ENCODE measurements around the gene DAB2IP. TPM values are rescaled to one million over a fixed set of nuclear protein-coding genes. Genes with fewer than 3 reads are reported as not detected.
"Not testable (repeated sequence)": the region's sequence is repeated elsewhere in the genome, so short reads cannot be mapped to it uniquely, and the experiment has no call there.

The DAB2IP gene
- total and polyA plus RNA-seq, 8 donors = 17.5 to 303 (median 45.6) TPM

DNA sequence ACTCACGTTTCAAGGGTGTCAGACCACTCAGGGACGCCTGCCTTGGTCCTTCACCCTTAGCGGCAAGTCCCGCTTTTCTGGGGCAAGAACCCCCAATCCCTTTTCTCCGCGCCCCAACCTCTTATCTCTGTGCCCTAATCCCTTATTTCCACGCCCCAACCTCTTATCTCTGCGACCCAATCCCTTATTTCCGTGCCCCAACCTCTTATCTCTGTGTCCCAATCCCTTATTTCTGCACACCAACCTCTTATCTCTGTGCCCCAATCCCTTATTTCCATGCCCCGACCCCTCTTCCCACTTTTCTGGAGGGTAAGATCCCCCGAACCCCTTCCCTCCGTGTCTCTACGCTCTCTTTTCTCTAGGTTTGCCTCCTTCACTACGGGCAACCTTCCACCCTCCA, 139.4 kb downstream of the DAB2IP start:
- H3K4me3 ChIP-seq = no peak overlapping the region
- intact Hi-C loops (cut with DNase I; ENCODE audit: low total_unique reads) = no loop called here
- no peaks in the 10 kb centered on the region for H3K4me1 ChIP-seq
- H3K27ac ChIP-seq = no peak overlapping the region
- 68 to 76% (median 72%) methylated on average over 5 to 14 of the region's 14 CpGs for WGBS, 5 donors
- H3K27me3 ChIP-seq = no peaks in the 10 kb centered on the region
- no peaks in the 10 kb centered on the region for H3K9me3 ChIP-seq
- H3K36me3 ChIP-seq = peaks cover 0 to 10% (median 8%) of the 10 kb centered on the region in 4 donors
- TF ChIP-seq CTCF (IDR thresholded peaks at IDR 0.05) (no peak), EP300 (IDR thresholded peaks at IDR 0.05) (no peak), POLR2AphosphoS5 (IDR thresholded peaks at IDR 0.05) (no peak), POLR2A (IDR thresholded peaks at IDR 0.05) (no peak)
- DNase-seq = no peak

GRCh38 chr9:121792476-121792875, 141.0 kb downstream of the DAB2IP start:
- DNase-seq; H3K4me3 ChIP-seq; intact Hi-C loops (cut with DNase I; ENCODE audit: low total_unique reads); H3K27me3 ChIP-seq; H3K27ac ChIP-seq; H3K9me3 ChIP-seq; H3K36me3 ChIP-seq; H3K4me1 ChIP-seq: not testable (repeated sequence)
- WGBS, 5 donors = 88 to 94% (median 89%) methylated on average over 10 of the region's 10 CpGs

DNA sequence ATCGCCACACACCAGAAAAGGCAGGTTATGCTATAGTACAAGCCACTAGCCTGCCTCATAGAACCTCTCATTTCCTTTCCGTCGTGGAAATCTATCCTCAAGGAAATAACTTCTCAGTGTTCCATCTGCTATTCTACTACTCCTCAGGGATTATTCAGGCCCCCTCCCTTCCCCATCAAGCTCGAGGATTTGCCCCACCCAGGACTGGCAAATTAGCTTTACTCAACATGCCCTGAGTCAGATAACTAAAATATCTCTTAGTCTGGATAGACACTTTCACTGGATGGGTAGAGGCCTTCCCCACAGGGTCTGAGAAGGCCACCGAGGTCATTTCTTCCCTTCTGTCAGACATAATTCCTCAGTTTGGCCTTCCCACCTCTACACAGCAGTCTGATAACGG, 142.9 kb downstream of the DAB2IP start:
- 62 to 85% (median 81%) methylated on average over 6 of the region's 6 CpGs for whole genome bisulfite sequencing, 5 donors
- H3K36me3 ChIP-seq; DNase-seq; H3K4me1 ChIP-seq; H3K9me3 ChIP-seq; intact Hi-C loops (cut with DNase I; ENCODE audit: low total_unique reads); H3K27me3 ChIP-seq; H3K27ac ChIP-seq; H3K4me3 ChIP-seq: not testable (repeated sequence)

DNA sequence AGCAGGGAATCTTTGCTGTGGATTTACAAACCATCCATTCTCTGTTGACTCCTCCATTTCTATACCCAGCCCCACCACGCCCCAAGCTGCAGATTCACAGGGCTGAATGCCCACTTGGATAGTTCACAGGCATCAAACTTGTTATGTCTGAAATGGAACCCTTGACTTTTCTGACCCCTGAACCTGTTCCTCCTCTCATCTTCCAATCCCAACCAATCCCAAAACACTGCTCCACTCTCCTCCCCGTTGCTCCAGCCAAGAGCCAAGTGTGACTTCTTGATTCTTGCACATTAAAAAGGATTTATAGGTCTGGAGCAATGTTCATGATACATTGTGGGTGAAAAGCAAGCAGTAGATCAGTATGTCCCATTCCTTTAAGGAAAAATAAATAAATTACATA, 145.6 kb downstream of the DAB2IP start:
- Histone ChIP-seq H3K36me3 (no peaks in the 10 kb centered on the region), H3K4me3 (no peak overlapping the region), H3K9me3 (no peaks in the 10 kb centered on the region), H3K27me3 (no peaks in the 10 kb centered on the region), H3K27ac (no peak overlapping the region), H3K4me1 (no peaks in the 10 kb centered on the region)
- intact Hi-C loops (cut with DNase I; ENCODE audit: low total_unique reads) = no loop called here
- 42 to 91% (median 86%) methylated on average over 2 of the region's 2 CpGs for WGBS, 5 donors
- TF ChIP-seq EP300 (IDR thresholded peaks at IDR 0.05) (no peak), CTCF (IDR thresholded peaks at IDR 0.05) (no peak), POLR2AphosphoS5 (IDR thresholded peaks at IDR 0.05) (no peak), POLR2A (IDR thresholded peaks at IDR 0.05) (no peak)
- DNase-seq = no peak

DNA sequence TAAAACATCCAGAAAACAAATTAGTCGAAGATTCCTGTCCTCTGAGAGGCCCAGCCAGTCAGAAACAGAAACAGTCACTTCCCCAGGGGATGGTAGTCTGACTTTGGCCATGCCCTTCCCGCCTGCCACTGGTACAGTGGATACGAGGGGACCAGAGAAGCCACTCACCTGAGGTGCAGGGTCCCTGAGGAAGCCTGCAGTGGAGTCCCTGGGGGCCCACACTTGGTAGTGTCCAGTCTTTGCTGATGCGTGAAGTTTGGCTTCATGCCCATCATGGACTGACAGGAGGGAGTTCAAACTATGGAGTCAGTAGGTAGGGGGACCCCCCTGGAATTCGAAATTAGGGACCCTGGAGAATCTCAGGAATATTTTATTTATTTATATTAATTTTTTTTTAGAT, 147.5 kb downstream of the DAB2IP start:
- WGBS, 5 donors = 66 to 83% (median 74%) methylated on average over 5 of the region's 5 CpGs
- TF ChIP-seq CTCF (IDR thresholded peaks at IDR 0.05) (no peak), EP300 (IDR thresholded peaks at IDR 0.05) (no peak), POLR2AphosphoS5 (IDR thresholded peaks at IDR 0.05) (no peak), POLR2A (IDR thresholded peaks at IDR 0.05) (no peak)
- no peak for DNase-seq
- no peaks in the 10 kb centered on the region for H3K4me1 ChIP-seq
- no peak overlapping the region for H3K4me3 ChIP-seq
- no peak overlapping the region for H3K27ac ChIP-seq
- intact Hi-C loops (cut with DNase I; ENCODE audit: low total_unique reads) = no loop called here
- no peaks in the 10 kb centered on the region for H3K36me3 ChIP-seq
- H3K27me3 ChIP-seq = no peaks in the 10 kb centered on the region
- no peaks in the 10 kb centered on the region for H3K9me3 ChIP-seq

- no peaks in the 10 kb centered on the region for H3K27me3 ChIP-seq
- no peaks in the 10 kb centered on the region for H3K36me3 ChIP-seq
- intact Hi-C loops (cut with DNase I; ENCODE audit: low total_unique reads) = no loop called here
- no peak for DNase-seq
- WGBS, 5 donors = 88 to 93% (median 90%) methylated on average over 10 of the region's 10 CpGs
- no peak overlapping the region for H3K27ac ChIP-seq
- TF ChIP-seq CTCF (IDR thresholded peaks at IDR 0.05) (no peak), POLR2AphosphoS5 (IDR thresholded peaks at IDR 0.05) (no peak), POLR2A (IDR thresholded peaks at IDR 0.05) (no peak), EP300 (IDR thresholded peaks at IDR 0.05) (no peak)
- H3K4me1 ChIP-seq = no peaks in the 10 kb centered on the region
- H3K4me3 ChIP-seq = no peak overlapping the region
- peaks cover 0 to 6% (median 6%) of the 10 kb centered on the region in 4 donors for H3K9me3 ChIP-seq
Observed at GRCh38 chr9:121800376-121800775, 148.9 kb downstream of the DAB2IP start.

Data from stomach (tissue), 9 donors.